Brain microvascular endothelial cell (primary cell): Measurements from ENCODE around the gene CUX1.
"Not testable (repeated sequence)": the region's sequence is repeated elsewhere in the genome, so short reads cannot be mapped to it uniquely, and the experiment has no call there.

ENCODE experiments used
- DNase-seq: peaks from one replicate; pipeline ENCODE4 v3.0.0-alpha.2; 2020
- H3K27ac ChIP-seq: fragments of 250-450 bp; sonication (Bioruptor Pico); 2 replicates; pipeline ENCODE4 v1.5.1; 2020; ENCODE audit warnings: mild to moderate bottlenecking, moderate library complexity
- H3K27me3 ChIP-seq: fragments of 250-450 bp; sonication (Bioruptor Pico); replicated peaks from 2 replicates; pipeline ENCODE4 v1.5.1; 2020; ENCODE audit warnings: mild to moderate bottlenecking
- H3K36me3 ChIP-seq: fragments of 250-450 bp; sonication (Bioruptor Pico); replicated peaks from 2 replicates; pipeline ENCODE4 v1.5.1; 2020; ENCODE audit warnings: mild to moderate bottlenecking
- H3K4me3 ChIP-seq: 2 replicates; pipeline ENCODE4 v1.5.1; 2011; ENCODE audit warnings: low read depth, mild to moderate bottlenecking, control low read depth, low read length, moderate library complexity
- in situ Hi-C: cut with HindIII; loops from 2 replicates; pipeline ENCODE4 v1.10.0; 2017; ENCODE audit warnings: low sequenced_read_pairs, low pct_ligation_motif_present
- TF ChIP-seq, protein P1 (sequence below): IDR thresholded peaks from 2 replicates; pipeline ENCODE4 v1.5.1; 2011; ENCODE audit warnings: low read depth, mild to moderate bottlenecking, moderate library complexity, low read length, control low read depth, inconsistent platforms; ENCODE audit errors: missing control alignments

Gene CUX1

DNA sequence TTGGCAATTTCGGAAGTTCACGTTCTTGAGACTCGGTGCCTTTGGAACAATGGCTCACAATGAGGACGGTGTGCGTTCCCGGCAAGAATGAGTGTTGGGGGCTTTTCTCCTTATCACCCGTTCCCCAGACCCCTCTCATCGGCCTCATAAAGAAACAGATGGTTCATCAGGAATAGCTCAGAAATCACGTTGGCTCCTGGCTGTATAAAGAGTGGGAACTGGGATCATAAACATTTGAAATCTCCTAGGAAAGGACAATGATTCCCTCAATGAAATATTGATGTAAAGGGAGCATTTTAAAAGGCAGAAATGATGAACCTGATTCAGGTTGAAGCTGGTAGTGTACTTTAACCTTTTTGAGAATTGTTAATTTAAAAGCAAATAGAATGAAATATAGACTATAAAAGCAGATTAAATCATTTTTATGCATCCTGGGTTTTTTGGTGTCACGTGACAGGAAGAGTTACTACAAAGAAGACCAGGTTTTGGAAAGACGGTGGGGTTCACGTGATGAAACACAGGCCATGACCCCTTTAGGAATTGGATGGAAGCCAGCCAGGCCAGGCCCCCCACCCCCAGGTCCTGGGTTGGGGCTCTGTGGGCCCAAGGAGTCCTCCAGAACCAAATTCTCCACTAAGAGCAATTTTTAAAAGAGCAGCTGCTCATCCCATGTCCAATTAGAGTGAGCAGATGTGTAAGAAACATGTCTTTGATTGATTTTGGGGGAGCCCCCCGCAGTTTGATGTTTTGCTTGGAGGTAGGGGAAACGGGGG lies 63.0 kb downstream of the CUX1 start:
- Histone ChIP-seq H3K36me3 (no peaks in the 10 kb centered on the region), H3K4me3 (no peak overlapping the region), H3K27me3 (no peaks in the 10 kb centered on the region), H3K27ac (peak overlapping the region; percentile 96)
- in situ Hi-C loops: no loop called here
- TF ChIP-seq, protein P1, sequence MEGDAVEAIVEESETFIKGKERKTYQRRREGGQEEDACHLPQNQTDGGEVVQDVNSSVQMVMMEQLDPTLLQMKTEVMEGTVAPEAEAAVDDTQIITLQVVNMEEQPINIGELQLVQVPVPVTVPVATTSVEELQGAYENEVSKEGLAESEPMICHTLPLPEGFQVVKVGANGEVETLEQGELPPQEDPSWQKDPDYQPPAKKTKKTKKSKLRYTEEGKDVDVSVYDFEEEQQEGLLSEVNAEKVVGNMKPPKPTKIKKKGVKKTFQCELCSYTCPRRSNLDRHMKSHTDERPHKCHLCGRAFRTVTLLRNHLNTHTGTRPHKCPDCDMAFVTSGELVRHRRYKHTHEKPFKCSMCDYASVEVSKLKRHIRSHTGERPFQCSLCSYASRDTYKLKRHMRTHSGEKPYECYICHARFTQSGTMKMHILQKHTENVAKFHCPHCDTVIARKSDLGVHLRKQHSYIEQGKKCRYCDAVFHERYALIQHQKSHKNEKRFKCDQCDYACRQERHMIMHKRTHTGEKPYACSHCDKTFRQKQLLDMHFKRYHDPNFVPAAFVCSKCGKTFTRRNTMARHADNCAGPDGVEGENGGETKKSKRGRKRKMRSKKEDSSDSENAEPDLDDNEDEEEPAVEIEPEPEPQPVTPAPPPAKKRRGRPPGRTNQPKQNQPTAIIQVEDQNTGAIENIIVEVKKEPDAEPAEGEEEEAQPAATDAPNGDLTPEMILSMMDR: no peak
- no peak for DNase-seq

DNA sequence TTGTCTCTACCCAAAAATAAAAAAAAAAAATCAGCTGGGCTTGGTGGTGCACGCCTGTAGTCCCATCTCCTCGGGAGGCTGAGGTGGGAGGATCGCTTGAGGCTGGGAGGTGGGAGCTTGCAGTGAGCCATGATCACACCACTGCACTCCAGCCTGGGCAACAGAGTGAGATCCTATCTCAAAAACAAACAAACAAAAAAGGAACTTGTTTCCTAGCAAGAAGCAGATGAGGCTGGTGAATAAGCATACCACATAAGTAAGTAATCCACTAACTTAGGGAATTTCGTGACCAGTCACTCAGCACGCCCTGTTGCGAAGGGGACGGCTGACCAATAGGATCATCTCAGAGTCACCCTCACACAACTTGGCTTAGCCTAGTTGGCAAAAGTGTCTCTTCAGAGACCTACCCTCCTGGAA lies 64.6 kb downstream of the CUX1 start:
- in situ Hi-C loops: no loop called here
- H3K27ac ChIP-seq: peak overlapping the region; percentile 96

DNA sequence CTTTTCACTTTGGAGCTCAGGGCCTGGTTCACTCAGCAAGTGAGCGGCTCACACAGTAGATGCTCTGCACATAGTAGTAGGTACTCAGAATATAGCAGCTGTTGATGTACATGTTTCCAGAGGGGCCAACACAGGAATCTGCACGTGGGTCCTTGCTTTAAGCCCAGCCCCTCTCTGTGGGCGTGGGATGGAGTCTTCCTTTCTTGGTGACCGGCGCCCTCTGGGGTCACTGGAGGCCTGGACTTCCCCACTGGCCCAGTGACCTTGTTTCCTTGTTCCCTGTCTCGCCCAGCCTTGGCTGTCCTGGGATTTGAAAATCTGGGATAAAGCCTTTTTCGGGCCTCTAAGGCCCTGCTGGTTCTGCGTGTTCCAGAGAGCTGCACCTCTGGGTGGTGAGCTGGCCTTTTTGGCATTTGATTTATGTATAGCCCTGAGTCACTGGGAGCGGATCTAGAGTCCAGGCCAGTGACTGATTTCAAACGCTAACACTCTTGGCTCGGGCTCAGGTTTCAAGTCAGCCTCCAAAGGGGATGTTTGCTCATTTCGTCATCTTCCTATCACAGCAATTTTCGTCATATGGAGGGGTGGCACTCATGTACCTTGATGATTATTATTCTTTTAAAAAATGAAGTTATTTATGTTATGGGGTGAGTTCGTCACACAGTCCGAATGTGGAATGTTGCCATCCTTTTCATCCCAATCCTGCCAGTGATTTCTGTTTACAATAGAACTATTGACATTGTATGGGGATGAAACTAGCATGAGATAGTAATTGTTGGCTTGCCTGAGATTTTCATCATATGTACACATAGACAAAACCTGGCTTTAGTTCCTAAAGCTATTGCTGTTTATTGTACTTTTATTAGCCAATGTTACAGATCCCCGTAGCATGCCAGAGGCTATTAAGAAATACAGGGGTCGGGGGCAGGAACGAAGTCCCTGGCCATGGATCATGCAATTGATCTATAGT lies 65.5 kb downstream of the CUX1 start:
- H3K4me3 ChIP-seq: peak overlapping the region; percentile 22
- no peaks in the 10 kb centered on the region for H3K27me3 ChIP-seq
- DNase-seq: peak; percentile 100
- no peaks in the 10 kb centered on the region for H3K36me3 ChIP-seq
- TF ChIP-seq, protein P1: no peak
- H3K27ac ChIP-seq: peak overlapping the region; percentile 96
- in situ Hi-C loops: no loop called here

More for the DNA sequence above, 64.6 kb downstream of the CUX1 start:
- Histone ChIP-seq H3K36me3 (no peaks in the 10 kb centered on the region), H3K4me3 (no peak overlapping the region), H3K27me3 (no peaks in the 10 kb centered on the region)
- DNase-seq: peak; percentile 96
- TF ChIP-seq, protein P1: no peak

DNA sequence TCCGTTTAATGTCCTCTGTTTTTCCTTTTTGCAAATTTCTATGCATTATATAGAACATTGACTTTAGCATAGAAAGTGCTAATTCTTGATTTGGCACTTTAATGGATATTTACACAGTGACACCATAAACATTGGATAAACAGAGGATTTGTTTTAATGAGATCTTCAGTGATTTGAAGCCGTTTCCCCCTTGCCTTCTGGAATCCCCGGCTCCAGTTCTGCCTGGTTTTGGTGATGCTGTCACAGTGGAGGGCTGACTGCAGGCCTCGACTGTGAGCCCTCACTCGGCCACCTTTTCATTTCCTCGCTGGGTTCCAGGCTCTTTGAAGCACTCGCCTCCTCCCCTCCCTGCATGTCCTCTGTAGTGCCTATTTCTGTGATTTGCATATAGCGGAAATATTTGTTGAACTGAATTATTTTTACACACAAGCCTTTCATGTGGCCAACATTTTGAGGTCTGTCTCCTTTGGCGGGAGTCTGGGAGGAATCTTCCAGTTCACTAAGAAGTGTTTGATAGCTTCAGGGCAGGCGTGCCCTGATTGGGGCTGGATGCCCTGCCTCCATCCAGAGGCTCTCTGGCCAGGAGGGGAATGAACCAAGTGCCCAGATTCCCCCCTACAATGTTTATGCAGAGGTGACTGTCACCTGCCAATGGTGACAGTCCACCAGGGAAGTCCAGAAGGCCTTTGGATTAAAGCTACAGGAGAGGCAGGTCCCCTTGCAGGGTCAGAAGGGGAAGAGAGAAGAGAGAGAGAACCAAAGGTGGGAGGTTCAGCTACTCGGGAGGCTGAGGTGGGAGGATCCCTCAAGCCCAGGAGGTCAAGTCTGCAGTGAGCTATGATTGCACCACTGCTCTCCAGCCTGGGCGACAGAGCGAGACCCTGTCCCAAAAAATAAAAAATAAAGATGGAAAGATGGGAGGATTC lies 67.5 kb downstream of the CUX1 start:
- no peak overlapping the region for H3K27ac ChIP-seq
- no peaks in the 10 kb centered on the region for H3K36me3 ChIP-seq
- TF ChIP-seq, protein P1: no peak
- no peaks in the 10 kb centered on the region for H3K27me3 ChIP-seq
- DNase-seq: no peak
- in situ Hi-C loops: no loop called here
- H3K4me3 ChIP-seq: no peak overlapping the region

DNA sequence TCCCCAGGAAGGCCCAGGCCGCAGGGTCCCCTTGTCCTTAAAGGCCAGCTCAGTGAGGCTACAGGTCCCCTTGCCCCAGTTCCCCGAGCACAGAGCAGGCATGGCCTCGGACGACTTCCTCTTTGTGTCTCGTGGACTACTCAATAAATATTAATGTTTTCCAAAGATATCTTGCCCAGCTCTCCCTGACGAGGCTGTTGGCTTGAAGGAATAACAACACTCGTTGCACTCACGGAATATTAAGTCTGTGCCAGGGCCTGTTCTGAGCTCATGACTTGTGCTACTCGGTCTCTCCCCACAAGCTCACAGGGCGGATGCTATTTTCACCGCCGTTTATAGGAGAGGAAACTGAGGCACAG lies 68.2 kb downstream of the CUX1 start:
- Histone ChIP-seq H3K27me3 (no peaks in the 10 kb centered on the region), H3K36me3 (no peaks in the 10 kb centered on the region), H3K4me3 (no peak overlapping the region), H3K27ac (no peak overlapping the region)
- TF ChIP-seq, protein P1: no peak
- no peak for DNase-seq
- in situ Hi-C loops: no loop called here

DNA sequence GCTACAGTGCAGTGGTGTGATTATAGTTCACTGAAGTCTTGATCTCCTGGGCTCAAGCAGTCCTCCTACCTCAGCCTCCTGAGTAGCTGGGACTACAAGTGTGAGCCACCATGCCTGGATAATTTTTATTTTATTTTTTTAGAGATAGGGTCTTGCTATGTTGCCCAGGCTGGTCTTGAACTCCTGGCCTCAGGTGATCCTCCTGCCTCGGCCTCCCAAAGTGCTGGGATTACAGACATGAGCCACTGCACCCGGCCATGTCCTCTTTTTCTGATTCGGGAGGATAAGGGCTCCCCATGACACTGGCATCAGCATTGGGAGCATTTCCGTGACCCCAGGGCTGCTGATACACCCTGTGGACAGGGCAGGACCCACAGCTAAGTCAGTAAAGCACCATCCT lies 69.9 kb downstream of the CUX1 start:
- H3K27ac ChIP-seq, H3K36me3 ChIP-seq, H3K4me3 ChIP-seq, DNase-seq, H3K27me3 ChIP-seq, in situ Hi-C loops: not testable (repeated sequence)

DNA sequence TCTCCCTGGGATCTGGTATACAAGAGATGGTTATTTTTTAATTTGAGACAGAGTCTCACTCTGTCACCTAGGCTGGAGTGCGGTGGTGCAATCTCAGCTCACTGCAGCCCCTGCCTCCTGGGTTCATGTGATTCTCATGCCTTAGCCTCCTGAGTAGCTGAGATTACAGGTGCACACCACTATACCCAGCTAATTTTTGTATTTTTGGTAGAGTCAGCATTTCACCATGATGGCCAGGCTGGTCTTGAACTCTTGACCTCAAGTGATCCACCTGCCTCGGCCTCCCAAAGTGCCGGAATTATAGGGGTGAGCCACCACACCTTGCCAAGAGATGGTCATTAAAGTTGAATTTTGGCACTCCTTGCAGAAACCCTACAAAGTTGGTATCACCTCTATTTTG lies 71.1 kb downstream of the CUX1 start:
- H3K4me3 ChIP-seq, H3K27ac ChIP-seq, DNase-seq, in situ Hi-C loops, H3K27me3 ChIP-seq, H3K36me3 ChIP-seq: not testable (repeated sequence)
